Neuronal stem cell (in vitro differentiated cells): Measurements from ENCODE around the gene TNIP1.

Experiments
- DNase-seq: peaks from one replicate; pipeline ENCODE4 v3.0.0-alpha.2; 2013; ENCODE audit warnings: low spot score
- H2AFZ ChIP-seq: one replicate; pipeline ENCODE4 v1.6.1; 2013; ENCODE audit warnings: mild to moderate bottlenecking, low read length, inconsistent platforms
- H2AK5ac ChIP-seq: 2 replicates; pipeline ENCODE4 v1.6.1; 2013; ENCODE audit warnings: low read depth, mild to moderate bottlenecking, inconsistent platforms, low read length, moderate library complexity, mixed read lengths
- H2BK120ac ChIP-seq: 2 replicates; pipeline ENCODE4 v1.6.1; 2013; ENCODE audit warnings: low read depth, mild to moderate bottlenecking, inconsistent platforms, low read length, moderate library complexity, mixed read lengths
- H2BK12ac ChIP-seq: one replicate; pipeline ENCODE4 v1.6.1; 2013; ENCODE audit warnings: low read length, inconsistent platforms
- H2BK15ac ChIP-seq: 2 replicates; pipeline ENCODE4 v1.6.1; 2013; ENCODE audit warnings: mild to moderate bottlenecking, low read length, inconsistent platforms, mixed read lengths
- H2BK5ac ChIP-seq: one replicate; pipeline ENCODE4 v1.6.1; 2013; ENCODE audit warnings: inconsistent platforms, mild to moderate bottlenecking, low read length, moderate library complexity
- H3K14ac ChIP-seq: one replicate; pipeline ENCODE4 v1.6.1; 2013; ENCODE audit warnings: low read length, inconsistent platforms
- H3K18ac ChIP-seq: 2 replicates; pipeline ENCODE4 v1.6.1; 2013; ENCODE audit warnings: low read length, inconsistent platforms
- H3K23ac ChIP-seq: 2 replicates; pipeline ENCODE4 v1.6.1; 2013; ENCODE audit warnings: low read depth, mild to moderate bottlenecking, mixed read lengths, low read length, inconsistent platforms; ENCODE audit not compliant: poor library complexity
- H3K27ac ChIP-seq: replicated peaks from 3 replicates; pipeline ENCODE4 v1.5.1; 2013; ENCODE audit warnings: low read length, inconsistent platforms
- H3K27me3 ChIP-seq, 3 experiments: 2 replicates each; pipeline ENCODE4 v1.6.1; 2013; ENCODE audit warnings: low read length in 3 of 3, mild to moderate bottlenecking in 2 of 3, inconsistent platforms in 1 of 3, low read depth in 1 of 3, mixed read lengths in 1 of 3, moderate library complexity in 1 of 3; ENCODE audit not compliant: control insufficient read depth in 3 of 3, insufficient read depth in 3 of 3
- H3K36me3 ChIP-seq, 2 donors: replicated peaks in 1 of 2; 2 replicates each; pipeline ENCODE4 v1.6.1; 2013; ENCODE audit warnings: low read length in 2 of 2; ENCODE audit not compliant: control insufficient read depth in 2 of 2, insufficient read depth in 2 of 2
- H3K4ac ChIP-seq: 2 replicates; pipeline ENCODE4 v1.6.1; 2013; ENCODE audit warnings: inconsistent platforms, mild to moderate bottlenecking, low read length, moderate library complexity
- H3K4me1 ChIP-seq, 2 donors: 1 replicate in 1 of 2; 2 replicates in 1 of 2; pipeline ENCODE4 v1.6.1; 2013; ENCODE audit warnings: low read length in 2 of 2, low read depth in 1 of 2; ENCODE audit not compliant: control insufficient read depth in 2 of 2, insufficient read depth in 1 of 2
- H3K4me2 ChIP-seq: one replicate; pipeline ENCODE4 v1.6.1; 2013; ENCODE audit warnings: mild to moderate bottlenecking, low read length, inconsistent platforms; ENCODE audit not compliant: insufficient read depth, poor library complexity, severe bottlenecking
- H3K4me3 ChIP-seq, 2 donors: 2 replicates each; pipeline ENCODE4 v1.5.1; 2013; ENCODE audit warnings: low read length in 2 of 2, mild to moderate bottlenecking in 2 of 2, inconsistent platforms in 1 of 2, moderate library complexity in 1 of 2
- H3K79me1 ChIP-seq: one replicate; pipeline ENCODE4 v1.6.1; 2013; ENCODE audit warnings: low read depth, mild to moderate bottlenecking, inconsistent platforms, low read length, moderate library complexity
- H3K9ac ChIP-seq: one replicate; pipeline ENCODE4 v1.6.1; 2013; ENCODE audit warnings: mild to moderate bottlenecking, low read depth, low read length, inconsistent platforms; ENCODE audit not compliant: poor library complexity
- H3K9me3 ChIP-seq, 2 donors: replicated peaks in 1 of 2; 2 replicates each; pipeline versions ENCODE3 to v1.6.1; 2013; ENCODE audit warnings: low read length in 2 of 2, mild to moderate bottlenecking in 2 of 2, inconsistent platforms in 1 of 2, low read depth in 1 of 2, mixed read lengths in 1 of 2, moderate library complexity in 1 of 2; ENCODE audit not compliant: control insufficient read depth in 2 of 2, insufficient read depth in 1 of 2
- H4K8ac ChIP-seq: one replicate; pipeline ENCODE4 v1.6.1; 2013; ENCODE audit warnings: low read depth, mild to moderate bottlenecking, inconsistent platforms, low read length, moderate library complexity
- H4K91ac ChIP-seq: one replicate; pipeline ENCODE4 v1.6.1; 2013; ENCODE audit warnings: low read length, low read depth, mild to moderate bottlenecking, inconsistent platforms; ENCODE audit not compliant: poor library complexity
- WGBS, 2 donors: extraction: QIAGEN DNeasy Blood & Tissue Kit; methylation state at CpG; one replicate each; pipeline ENCODE4 v1.1.7; 2013; ENCODE audit warnings: missing lambda C conversion rate in 2 of 2, mixed read lengths in 1 of 2; ENCODE audit not compliant: insufficient read length in 2 of 2, insufficient replicate concordance in 1 of 2; ENCODE audit errors: extremely low coverage in 2 of 2; 5-methylcytosine and 5-hydroxymethylcytosine counted together

Gene TNIP1

GRCh38 chr5:151019331-151019730 lies 61.5 kb downstream of the TNIP1 start:
- H3K79me1 ChIP-seq: no peaks in the 10 kb centered on the region
- no peak overlapping the region for H3K18ac ChIP-seq
- no peak overlapping the region for H4K8ac ChIP-seq
- no CpG with 5 or more reads among the region's 2 CpGs for WGBS, 2 donors
- no peak overlapping the region for H2AFZ ChIP-seq
- no peak overlapping the region for H3K23ac ChIP-seq
- peaks cover 0 to 42% (median 0%) of the 10 kb centered on the region in 3 experiments for H3K27me3 ChIP-seq
- no peak overlapping the region for H2BK15ac ChIP-seq
- DNase-seq: no peak
- no peak overlapping the region for H3K4ac ChIP-seq
- no peak overlapping the region for H2BK5ac ChIP-seq
- no peaks in the 10 kb centered on the region for H3K36me3 ChIP-seq
- H3K27ac ChIP-seq: no peak overlapping the region
- no peak overlapping the region for H3K14ac ChIP-seq
- no peak overlapping the region for H4K91ac ChIP-seq
- no peak overlapping the region for H3K4me2 ChIP-seq
- no peak overlapping the region for H3K4me3 ChIP-seq
- H2AK5ac ChIP-seq: no peak overlapping the region
- H3K9me3 ChIP-seq: no peaks in the 10 kb centered on the region
- H3K4me1 ChIP-seq: peaks cover 0 to 2% of the 10 kb centered on the region in 2 donors
- no peak overlapping the region for H2BK12ac ChIP-seq
- no peak overlapping the region for H3K9ac ChIP-seq
- H2BK120ac ChIP-seq: no peak overlapping the region

- H3K14ac ChIP-seq: no peak overlapping the region
- no peak overlapping the region for H4K8ac ChIP-seq
- no peak overlapping the region for H3K4me3 ChIP-seq
- no peak overlapping the region for H2AFZ ChIP-seq
- H2BK12ac ChIP-seq: no peak overlapping the region
- H3K27ac ChIP-seq: no peak overlapping the region
- no peaks in the 10 kb centered on the region for H3K36me3 ChIP-seq
- DNase-seq: no peak
- H3K27me3 ChIP-seq: peaks cover 0 to 42% (median 0%) of the 10 kb centered on the region in 3 experiments
- H3K4ac ChIP-seq: no peak overlapping the region
- H3K79me1 ChIP-seq: no peaks in the 10 kb centered on the region
- no peak overlapping the region for H4K91ac ChIP-seq
- no peaks in the 10 kb centered on the region for H3K9me3 ChIP-seq
- H2BK15ac ChIP-seq: no peak overlapping the region
- no CpG with 5 or more reads among the region's 2 CpGs for WGBS, 2 donors
- H3K4me1 ChIP-seq: peaks cover 0 to 2% of the 10 kb centered on the region in 2 donors
- no peak overlapping the region for H3K4me2 ChIP-seq
- no peak overlapping the region for H2BK120ac ChIP-seq
- no peak overlapping the region for H2AK5ac ChIP-seq
- H3K18ac ChIP-seq: no peak overlapping the region
- no peak overlapping the region for H3K23ac ChIP-seq
- no peak overlapping the region for H2BK5ac ChIP-seq
- H3K9ac ChIP-seq: no peak overlapping the region
Observed at GRCh38 chr5:151018846-151019245, 62.0 kb downstream of the TNIP1 start.

- Histone ChIP-seq H2BK5ac (no peak overlapping the region), H3K27ac (no peak overlapping the region), H3K79me1 (no peaks in the 10 kb centered on the region), H3K14ac (no peak overlapping the region), H3K9me3 (no peaks in the 10 kb centered on the region), H4K8ac (no peak overlapping the region), H2BK15ac (no peak overlapping the region), H2BK12ac (no peak overlapping the region), H3K36me3 (no peaks in the 10 kb centered on the region), H3K18ac (no peak overlapping the region), H3K4me3 (no peak overlapping the region), H3K9ac (no peak overlapping the region), H3K27me3 (peaks cover 0 to 42% (median 0%) of the 10 kb centered on the region in 3 experiments), H3K4me1 (peaks cover 0 to 2% of the 10 kb centered on the region in 2 donors), H3K4ac (no peak overlapping the region), H3K4me2 (no peak overlapping the region), H3K23ac (no peak overlapping the region), H2BK120ac (no peak overlapping the region), H2AK5ac (no peak overlapping the region), H2AFZ (no peak overlapping the region), H4K91ac (no peak overlapping the region)
- WGBS, 2 donors: no CpG with 5 or more reads among the region's 2 CpGs
- DNase-seq: no peak
Observed at GRCh38 chr5:151017897-151018296, 62.9 kb downstream of the TNIP1 start.

GRCh38 chr5:151016700-151017099 lies 64.1 kb downstream of the TNIP1 start:
- Histone ChIP-seq H3K23ac (no peak overlapping the region), H3K18ac (no peak overlapping the region), H3K14ac (no peak overlapping the region), H3K4me3 (no peak overlapping the region), H3K27ac (no peak overlapping the region), H3K4ac (no peak overlapping the region), H2AK5ac (no peak overlapping the region), H2BK120ac (no peak overlapping the region), H3K4me1 (peaks cover 0 to 2% of the 10 kb centered on the region in 2 donors), H4K8ac (no peak overlapping the region), H4K91ac (no peak overlapping the region), H3K9me3 (no peaks in the 10 kb centered on the region), H3K79me1 (no peaks in the 10 kb centered on the region), H3K36me3 (no peaks in the 10 kb centered on the region), H2BK5ac (no peak overlapping the region), H3K4me2 (no peak overlapping the region), H2BK12ac (no peak overlapping the region), H2AFZ (no peak overlapping the region), H3K27me3 (peaks cover 0 to 38% (median 0%) of the 10 kb centered on the region in 3 experiments), H2BK15ac (no peak overlapping the region), H3K9ac (no peak overlapping the region)
- DNase-seq: no peak
- no CpG with 5 or more reads among the region's 5 CpGs for WGBS, 2 donors
